GM12874 (cell line): ENCODE measurements around the gene KRTAP3-1.

Experiments used
- TF ChIP-seq, protein P1 (sequence below): IDR thresholded peaks from 2 replicates; pipeline ENCODE4 v1.5.1; 2011; ENCODE audit warnings: low read depth, mild to moderate bottlenecking, control low read depth, low read length, moderate library complexity; ENCODE audit not compliant: insufficient read depth

Gene KRTAP3-1

DNA sequence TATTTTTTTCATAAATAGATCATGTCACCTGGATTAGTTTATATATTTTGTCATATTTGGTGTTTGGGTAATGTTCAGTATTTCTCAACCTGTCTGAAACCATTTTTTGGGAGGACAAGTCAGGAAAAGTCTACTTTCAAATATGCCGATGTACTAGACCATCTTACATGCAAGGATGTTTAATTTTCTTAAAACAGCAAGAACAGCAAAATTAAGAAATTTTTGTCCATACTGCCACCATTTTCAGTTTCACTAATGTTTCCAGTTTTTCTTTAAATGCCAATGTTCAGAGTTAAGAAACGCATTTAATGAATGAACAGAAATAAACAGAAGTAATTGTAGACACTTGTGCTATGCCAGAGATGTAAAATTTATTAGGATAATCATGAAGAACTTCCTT, 15.8 kb downstream of the KRTAP3-1 start:
- TF ChIP-seq, protein P1, sequence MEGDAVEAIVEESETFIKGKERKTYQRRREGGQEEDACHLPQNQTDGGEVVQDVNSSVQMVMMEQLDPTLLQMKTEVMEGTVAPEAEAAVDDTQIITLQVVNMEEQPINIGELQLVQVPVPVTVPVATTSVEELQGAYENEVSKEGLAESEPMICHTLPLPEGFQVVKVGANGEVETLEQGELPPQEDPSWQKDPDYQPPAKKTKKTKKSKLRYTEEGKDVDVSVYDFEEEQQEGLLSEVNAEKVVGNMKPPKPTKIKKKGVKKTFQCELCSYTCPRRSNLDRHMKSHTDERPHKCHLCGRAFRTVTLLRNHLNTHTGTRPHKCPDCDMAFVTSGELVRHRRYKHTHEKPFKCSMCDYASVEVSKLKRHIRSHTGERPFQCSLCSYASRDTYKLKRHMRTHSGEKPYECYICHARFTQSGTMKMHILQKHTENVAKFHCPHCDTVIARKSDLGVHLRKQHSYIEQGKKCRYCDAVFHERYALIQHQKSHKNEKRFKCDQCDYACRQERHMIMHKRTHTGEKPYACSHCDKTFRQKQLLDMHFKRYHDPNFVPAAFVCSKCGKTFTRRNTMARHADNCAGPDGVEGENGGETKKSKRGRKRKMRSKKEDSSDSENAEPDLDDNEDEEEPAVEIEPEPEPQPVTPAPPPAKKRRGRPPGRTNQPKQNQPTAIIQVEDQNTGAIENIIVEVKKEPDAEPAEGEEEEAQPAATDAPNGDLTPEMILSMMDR = no peak

DNA sequence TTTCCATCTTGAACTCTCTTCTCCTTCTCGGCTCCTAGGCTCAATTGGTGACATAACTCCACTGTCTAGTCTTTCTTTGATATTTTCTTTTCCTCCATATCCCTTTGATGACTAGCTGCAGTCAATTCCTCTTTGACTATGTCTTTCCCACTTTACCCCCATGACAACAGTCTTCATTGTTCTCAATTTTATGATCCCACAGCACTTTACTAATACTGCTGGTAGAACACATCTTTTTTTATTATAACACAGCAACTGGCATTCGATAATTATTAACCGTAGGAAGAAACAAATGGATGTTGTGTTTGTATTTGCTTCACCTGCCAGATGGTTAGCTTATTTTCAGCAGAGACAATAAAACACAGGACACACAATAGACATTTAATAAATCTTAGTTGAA, 16.3 kb downstream of the KRTAP3-1 start:
- TF ChIP-seq, protein P1 = no peak

DNA sequence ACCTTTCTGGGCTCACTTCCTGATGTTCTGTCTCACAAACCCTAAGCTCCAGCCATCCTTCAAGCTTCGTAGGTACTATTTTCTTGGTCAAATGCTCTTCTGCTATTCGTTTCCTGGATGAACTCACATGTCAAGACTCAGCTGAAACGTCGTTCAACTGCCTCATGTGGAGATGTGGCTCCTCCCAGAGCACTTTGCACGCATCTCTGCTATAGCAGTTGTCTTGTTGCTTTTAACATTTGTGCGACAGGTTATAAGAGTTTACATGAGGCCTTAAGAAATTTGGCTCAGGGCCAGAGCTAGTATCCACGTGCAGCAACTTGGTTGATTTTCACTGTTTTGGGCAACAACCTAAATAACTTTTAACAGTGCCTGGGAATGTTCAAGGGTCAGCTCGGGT, 22.0 kb downstream of the KRTAP3-1 start:
- TF ChIP-seq, protein P1 = no peak

DNA sequence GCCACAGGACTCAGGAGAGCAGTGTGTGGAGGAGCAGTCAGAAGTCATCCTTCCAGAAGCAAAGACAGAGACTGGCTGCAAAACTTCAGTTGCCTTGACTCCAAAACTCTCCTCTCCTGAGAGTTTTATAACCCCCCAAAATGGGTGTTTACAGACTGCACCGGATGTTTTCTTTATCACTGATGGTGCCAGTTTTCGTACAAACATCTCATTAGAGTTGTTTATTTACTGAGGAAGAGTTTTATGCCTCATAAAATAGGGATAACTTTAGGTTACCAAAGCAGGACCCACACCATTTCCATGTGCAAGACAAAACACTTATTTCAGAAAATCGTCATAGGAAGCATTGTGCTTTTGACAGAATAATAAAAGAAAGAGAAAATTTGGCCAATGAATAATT, 24.7 kb downstream of the KRTAP3-1 start, which contains the start of gene KRT40:
TSS of gene KRT40 (minus strand) at position 101 of the 400 bp plus-strand sequence. CDS start at position 48, 53 bp downstream.
- TF ChIP-seq, protein P1 = no peak

DNA sequence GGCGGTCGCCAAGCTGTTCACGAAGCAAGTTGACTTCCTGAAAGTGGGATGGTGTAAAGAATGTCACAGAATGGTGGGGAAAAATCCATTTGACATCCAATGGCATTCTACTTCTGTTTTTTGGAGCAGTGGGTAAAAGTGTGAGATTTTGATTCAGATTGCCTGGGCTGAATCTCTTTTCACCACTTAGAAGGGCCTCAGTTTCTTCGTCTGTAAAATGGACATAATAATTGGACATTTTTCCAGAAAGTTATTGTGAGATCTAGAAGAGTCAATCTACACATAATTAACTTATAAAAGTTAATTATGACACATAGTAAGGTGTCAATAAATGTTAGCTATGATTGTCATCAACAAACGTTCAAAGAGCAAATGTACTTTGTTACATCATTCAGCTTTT, 27.8 kb downstream of the KRTAP3-1 start:
- TF ChIP-seq, protein P1 = no peak

DNA sequence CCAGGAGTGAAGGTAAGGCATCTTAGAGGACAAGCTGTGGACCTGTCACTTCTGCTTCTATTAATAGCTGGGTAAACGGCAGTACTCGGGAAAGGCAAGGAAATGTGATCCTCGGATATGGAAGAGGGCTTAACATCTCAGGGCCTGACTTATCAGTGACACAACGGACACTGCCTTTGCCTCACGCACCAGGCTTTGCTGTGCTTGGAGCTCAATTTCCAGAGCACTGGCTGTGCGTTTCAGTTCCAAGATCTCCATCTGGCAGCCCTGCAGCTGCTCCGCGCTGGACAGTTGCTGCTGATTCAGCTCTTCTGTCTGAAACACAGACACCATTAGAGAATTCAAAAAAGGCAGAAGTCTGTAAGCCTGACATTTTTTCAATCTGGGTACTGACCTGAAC, 28.3 kb downstream of the KRTAP3-1 start:
- TF ChIP-seq, protein P1 = no peak

DNA sequence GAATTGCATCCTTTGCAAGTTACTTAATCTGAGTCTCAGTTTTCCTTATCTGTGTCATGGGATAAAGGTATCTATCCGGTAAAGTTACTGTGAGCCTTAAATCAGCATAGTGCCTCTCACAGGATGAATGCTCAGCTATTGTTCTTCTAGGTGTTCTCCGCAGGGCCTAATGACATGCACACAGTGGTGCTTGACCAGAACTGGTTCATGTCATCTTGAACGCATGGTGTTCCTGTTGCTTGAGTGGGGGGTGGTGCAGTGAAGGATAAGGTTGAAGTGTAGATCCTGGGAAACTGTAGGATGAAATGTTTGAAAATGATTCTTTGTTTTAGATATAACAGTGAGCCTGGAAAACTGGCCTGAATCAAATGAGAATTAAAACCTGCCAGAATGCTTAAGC, 28.8 kb downstream of the KRTAP3-1 start:
- TF ChIP-seq, protein P1 = no peak

DNA sequence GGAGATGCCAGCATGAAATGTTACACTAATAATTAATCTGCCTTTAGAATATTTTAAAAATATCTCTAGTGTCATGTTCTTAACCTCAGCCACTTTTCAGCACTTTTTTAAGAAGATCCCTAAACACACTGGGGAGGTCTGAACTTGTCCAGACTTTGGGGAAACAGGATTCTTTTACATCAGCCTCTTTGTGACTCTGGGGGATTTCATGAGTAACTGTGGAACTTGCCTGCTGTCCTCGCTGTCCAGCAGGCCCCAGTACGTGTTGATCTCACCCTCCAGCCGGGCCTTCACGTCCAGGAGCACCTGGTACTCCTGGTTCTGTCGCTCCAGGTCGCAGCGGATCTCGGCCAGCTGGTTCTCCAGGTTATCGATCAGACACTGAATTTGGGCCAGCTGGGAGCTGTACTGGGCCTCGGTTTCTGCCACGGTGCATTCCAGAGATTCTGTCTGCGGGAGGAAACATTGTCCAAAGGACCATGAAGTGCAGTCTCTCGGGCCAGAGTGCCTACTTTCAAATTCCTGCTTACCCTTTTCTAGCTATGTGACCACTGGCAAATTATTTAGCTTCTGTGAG, 30.3 kb downstream of the KRTAP3-1 start:
- TF ChIP-seq, protein P1 = no peak
